Prostate gland (tissue), 2 donors: ENCODE measurements around the gene RBM20. TPM values are rescaled to one million over a fixed set of nuclear protein-coding genes. Genes with fewer than 3 reads are reported as not detected.

Experiments used
- DNase-seq: peaks from one replicate; pipeline ENCODE4 v3.0.0-alpha.2; 2019; ENCODE audit warnings: low spot score
- H3K27ac ChIP-seq, 2 donors: fragments of 200-600 bp; sonication (generic); 2 replicates each; pipeline ENCODE4 v1.5.1; 2017 to 2019
- H3K27me3 ChIP-seq: fragments of 200-600 bp; sonication (generic); replicated peaks from 2 replicates; pipeline ENCODE4 v1.5.1; 2019; ENCODE audit not compliant: insufficient read depth
- H3K36me3 ChIP-seq, 2 donors: fragments of 200-600 bp; sonication (generic); 1 replicate in 1 of 2; 2 replicates in 1 of 2; pipeline versions ENCODE4 v1.5.1 to v1.8.1; 2017 to 2019
- H3K4me1 ChIP-seq: fragments of 200-600 bp; sonication (generic); replicated peaks from 2 replicates; pipeline ENCODE4 v1.5.1; 2019
- H3K4me3 ChIP-seq, 2 donors: fragments of 200-600 bp; sonication (generic); 2 replicates each; pipeline ENCODE4 v1.5.1; 2017 to 2019
- H3K9me3 ChIP-seq: fragments of 200-600 bp; sonication (generic); 2 replicates; pipeline ENCODE4 v1.5.1; 2017
- CTCF ChIP-seq, 4 experiments: fragments of 200-600 bp in 2 of 4; fragments of 450-650 bp in 2 of 4; sonication (generic) in 2 of 4; IDR thresholded peaks; 1 replicate in 3 of 4; 2 replicates in 1 of 4; pipeline ENCODE4 v1.5.1; 2016 to 2019; ENCODE audit warnings: antibody characterized with exemption in 4 of 4, mild to moderate bottlenecking in 2 of 4, moderate library complexity in 2 of 4
- POLR2A ChIP-seq: fragments of 450-650 bp; IDR thresholded peaks from one replicate; pipeline ENCODE4 v1.6.1; 2016; ENCODE audit warnings: antibody characterized with exemption, mild to moderate bottlenecking
- POLR2AphosphoS5 ChIP-seq: sonication (generic); formaldehyde crosslinking; IDR thresholded peaks from one replicate; pipeline ENCODE4 v1.6.1; 2017; ENCODE audit warnings: antibody characterized with exemption
- WGBS: methylation state at CpG from one replicate; pipeline ENCODE4 v1.1.5; 2018; 5-methylcytosine and 5-hydroxymethylcytosine counted together
- intact Hi-C: fragments of 100-400 bp; cut with DNase I; formaldehyde crosslinking; loops from one replicate; pipeline ENCODE4 v1.14.2; 2022
- total RNA-seq, 2 donors: library from RNA; depleted of rRNA; stranded (reverse); fragments of >200 nt; gene quantifications; one replicate each; pipeline ENCODE4 v1.1.0, GENCODE V29; 2016

RBM20 gene
- total RNA-seq, 2 donors from 2014 or later: 0.41 to 2.8 TPM

GRCh38 chr10:110804376-110804775, 160.2 kb downstream of the RBM20 start:
- Histone ChIP-seq H3K4me1 (no peaks in the 10 kb centered on the region), H3K4me3 (no peak overlapping the region), H3K36me3 (no peaks in the 10 kb centered on the region), H3K27ac (peak overlapping the region; percentile 0 to 27), H3K9me3 (no peaks in the 10 kb centered on the region), H3K27me3 (no peaks in the 10 kb centered on the region)
- intact Hi-C loops: loop anchor here (2.0 to 10.0 kb wide), 3 partner anchors 60 to 88 kb away; partner anchors contain the start of gene PDCD4
- WGBS: 100% methylated on average over 1 of the region's 1 CpG
- no peak for DNase-seq
- no peak for TF ChIP-seq POLR2A
- TF ChIP-seq CTCF (IDR thresholded peaks at IDR 0.05): no peak
- TF ChIP-seq POLR2AphosphoS5: no peak

GRCh38 chr10:110805292-110805691, 161.2 kb downstream of the RBM20 start:
- H3K9me3 ChIP-seq: no peaks in the 10 kb centered on the region
- no peak overlapping the region for H3K27ac ChIP-seq
- no peaks in the 10 kb centered on the region for H3K4me1 ChIP-seq
- H3K36me3 ChIP-seq: no peaks in the 10 kb centered on the region
- intact Hi-C loops: loop anchor here (2.0 to 10.0 kb wide), 2 partner anchors 60 to 88 kb away; no protein-coding TSS in a partner anchor
- TF ChIP-seq CTCF (IDR thresholded peaks at IDR 0.05) (no peak), POLR2AphosphoS5 (no peak), POLR2A (no peak)
- 49% methylated on average over 5 of the region's 5 CpGs for WGBS
- no peaks in the 10 kb centered on the region for H3K27me3 ChIP-seq
- no peak for DNase-seq
- no peak overlapping the region for H3K4me3 ChIP-seq

- TF ChIP-seq POLR2A: no peak
- DNase-seq: no peak
- H3K9me3 ChIP-seq: no peaks in the 10 kb centered on the region
- H3K27ac ChIP-seq: no peak overlapping the region
- no peaks in the 10 kb centered on the region for H3K4me1 ChIP-seq
- intact Hi-C loops: loop anchor here (10.0 kb wide), 1 partner anchor 62 kb away; no protein-coding TSS in a partner anchor
- H3K36me3 ChIP-seq: no peaks in the 10 kb centered on the region
- WGBS: 83% methylated on average over 4 of the region's 4 CpGs
- no peaks in the 10 kb centered on the region for H3K27me3 ChIP-seq
- no peak overlapping the region for H3K4me3 ChIP-seq
Measured at GRCh38 chr10:110806335-110806734, 162.2 kb downstream of the RBM20 start.

GRCh38 chr10:110808123-110808522, 164.0 kb downstream of the RBM20 start:
- Histone ChIP-seq H3K27me3 (no peaks in the 10 kb centered on the region), H3K4me3 (no peak overlapping the region), H3K9me3 (no peaks in the 10 kb centered on the region), H3K36me3 (no peaks in the 10 kb centered on the region), H3K27ac (no peak overlapping the region), H3K4me1 (no peaks in the 10 kb centered on the region)
- no peak for TF ChIP-seq POLR2A
- TF ChIP-seq CTCF (IDR thresholded peaks at IDR 0.05): no peak
- TF ChIP-seq POLR2AphosphoS5: no peak
- WGBS: 94% methylated on average over 3 of the region's 3 CpGs
- DNase-seq: no peak
- intact Hi-C loops: loop anchor here (10.0 kb wide), 1 partner anchor 63 kb away; no protein-coding TSS in a partner anchor

- no peak for DNase-seq
- no peak overlapping the region for H3K4me3 ChIP-seq
- no peak overlapping the region for H3K27ac ChIP-seq
- H3K36me3 ChIP-seq: no peaks in the 10 kb centered on the region
- intact Hi-C loops: loop anchor here (10.0 kb wide), 1 partner anchor 64 kb away; no protein-coding TSS in a partner anchor
- H3K9me3 ChIP-seq: no peaks in the 10 kb centered on the region
- WGBS: 76% methylated on average over 5 of the region's 5 CpGs
- TF ChIP-seq POLR2AphosphoS5 (no peak), POLR2A (no peak), CTCF (IDR thresholded peaks at IDR 0.05) (no peak)
- no peaks in the 10 kb centered on the region for H3K4me1 ChIP-seq
- H3K27me3 ChIP-seq: no peaks in the 10 kb centered on the region
Measured at GRCh38 chr10:110808615-110809014, 164.5 kb downstream of the RBM20 start.
